Ishikawa (cell line): Measurements from ENCODE around the gene ATOH7.
A peak's percentile ranks its signal among the peaks of the same experiment; 100 is the strongest.

ENCODE experiments used
- CEBPB ChIP-seq: IDR thresholded peaks from 2 replicates; pipeline ENCODE4 v1.6.1; 2012
- CREB1 ChIP-seq: IDR thresholded peaks from 2 replicates; pipeline ENCODE4 v1.6.1; 2012; ENCODE audit warnings: low read depth
- EGR1 ChIP-seq: IDR thresholded peaks from 2 replicates; pipeline ENCODE4 v1.6.1; 2012
- EP300 ChIP-seq: IDR thresholded peaks from 2 replicates; pipeline ENCODE4 v1.6.1; 2012; ENCODE audit warnings: borderline replicate concordance
- FOXM1 ChIP-seq: IDR thresholded peaks from 2 replicates; pipeline ENCODE4 v1.6.1; 2012; ENCODE audit warnings: low read depth, borderline replicate concordance
- NFIC ChIP-seq: IDR thresholded peaks from 2 replicates; pipeline ENCODE4 v1.6.1; 2012
- RAD21 ChIP-seq: IDR thresholded peaks from 2 replicates; pipeline ENCODE4 v1.6.1; 2012; ENCODE audit warnings: low read depth
- TAF1 ChIP-seq: IDR thresholded peaks from 2 replicates; pipeline ENCODE4 v1.6.1; 2012; ENCODE audit warnings: low read depth, mild to moderate bottlenecking
- TCF12 ChIP-seq: IDR thresholded peaks from 2 replicates; pipeline ENCODE4 v1.6.1; 2012; ENCODE audit warnings: low read depth
- TEAD4 ChIP-seq: IDR thresholded peaks from 2 replicates; pipeline ENCODE4 v1.6.1; 2012
- YY1 ChIP-seq: IDR thresholded peaks from 2 replicates; pipeline ENCODE4 v1.6.1; 2012; ENCODE audit warnings: low read depth
- ZBTB7A ChIP-seq: IDR thresholded peaks from 2 replicates; pipeline ENCODE4 v1.6.1; 2012; ENCODE audit warnings: low read depth
- TF ChIP-seq, protein P1 (sequence below): IDR thresholded peaks from 2 replicates; pipeline ENCODE4 v1.6.1; 2012; ENCODE audit warnings: low read depth, mild to moderate bottlenecking
- TF ChIP-seq, protein P2 (sequence below): IDR thresholded peaks from 2 replicates; pipeline ENCODE4 v1.6.1; 2012
- TF ChIP-seq, protein P3 (sequence below): IDR thresholded peaks from 2 replicates; pipeline ENCODE4 v1.6.1; 2012

The ATOH7 gene

DNA sequence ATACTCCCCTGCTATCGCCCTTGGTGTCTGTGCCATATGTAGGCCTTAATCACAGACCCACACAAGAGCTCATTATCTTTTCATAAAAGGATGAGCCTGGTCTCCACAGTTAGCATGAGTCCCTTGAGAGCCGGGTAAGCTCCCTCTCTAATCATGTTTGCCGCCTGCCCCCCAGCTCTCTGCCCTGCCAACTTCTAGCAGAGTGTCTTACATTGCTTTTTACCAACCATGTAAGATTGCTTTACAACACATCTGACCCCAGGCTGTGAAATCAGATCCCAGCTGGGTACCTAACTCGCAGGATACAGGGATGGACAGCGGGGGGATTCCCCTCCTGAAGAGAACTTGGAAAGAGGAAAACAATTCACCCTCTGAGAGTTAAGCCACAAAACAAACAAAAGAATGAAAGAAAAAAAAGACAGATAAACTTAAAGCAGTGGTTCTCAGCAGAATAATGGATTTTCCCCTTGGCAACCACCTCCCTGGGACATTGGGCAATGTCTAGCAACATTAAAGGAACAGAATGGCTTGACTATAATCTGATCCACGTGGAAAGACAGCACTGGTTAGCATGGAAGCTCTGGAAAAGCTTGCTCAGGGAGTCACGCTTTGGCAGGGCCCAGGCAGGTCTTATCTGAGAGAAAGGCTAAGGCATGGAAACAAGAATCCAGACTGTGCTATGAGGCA is 39.4 kb upstream of the ATOH7 start:
- no peak for TF ChIP-seq TAF1
- no peak for TF ChIP-seq CEBPB
- TF ChIP-seq TEAD4 = no peak
- TF ChIP-seq ZBTB7A = no peak
- no peak for TF ChIP-seq EGR1
- TF ChIP-seq EP300 = no peak
- TF ChIP-seq CREB1 = no peak
- TF ChIP-seq RAD21 = no peak
- no peak for TF ChIP-seq YY1
- TF ChIP-seq, protein P1, sequence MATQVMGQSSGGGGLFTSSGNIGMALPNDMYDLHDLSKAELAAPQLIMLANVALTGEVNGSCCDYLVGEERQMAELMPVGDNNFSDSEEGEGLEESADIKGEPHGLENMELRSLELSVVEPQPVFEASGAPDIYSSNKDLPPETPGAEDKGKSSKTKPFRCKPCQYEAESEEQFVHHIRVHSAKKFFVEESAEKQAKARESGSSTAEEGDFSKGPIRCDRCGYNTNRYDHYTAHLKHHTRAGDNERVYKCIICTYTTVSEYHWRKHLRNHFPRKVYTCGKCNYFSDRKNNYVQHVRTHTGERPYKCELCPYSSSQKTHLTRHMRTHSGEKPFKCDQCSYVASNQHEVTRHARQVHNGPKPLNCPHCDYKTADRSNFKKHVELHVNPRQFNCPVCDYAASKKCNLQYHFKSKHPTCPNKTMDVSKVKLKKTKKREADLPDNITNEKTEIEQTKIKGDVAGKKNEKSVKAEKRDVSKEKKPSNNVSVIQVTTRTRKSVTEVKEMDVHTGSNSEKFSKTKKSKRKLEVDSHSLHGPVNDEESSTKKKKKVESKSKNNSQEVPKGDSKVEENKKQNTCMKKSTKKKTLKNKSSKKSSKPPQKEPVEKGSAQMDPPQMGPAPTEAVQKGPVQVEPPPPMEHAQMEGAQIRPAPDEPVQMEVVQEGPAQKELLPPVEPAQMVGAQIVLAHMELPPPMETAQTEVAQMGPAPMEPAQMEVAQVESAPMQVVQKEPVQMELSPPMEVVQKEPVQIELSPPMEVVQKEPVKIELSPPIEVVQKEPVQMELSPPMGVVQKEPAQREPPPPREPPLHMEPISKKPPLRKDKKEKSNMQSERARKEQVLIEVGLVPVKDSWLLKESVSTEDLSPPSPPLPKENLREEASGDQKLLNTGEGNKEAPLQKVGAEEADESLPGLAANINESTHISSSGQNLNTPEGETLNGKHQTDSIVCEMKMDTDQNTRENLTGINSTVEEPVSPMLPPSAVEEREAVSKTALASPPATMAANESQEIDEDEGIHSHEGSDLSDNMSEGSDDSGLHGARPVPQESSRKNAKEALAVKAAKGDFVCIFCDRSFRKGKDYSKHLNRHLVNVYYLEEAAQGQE = no peak
- no peak for TF ChIP-seq NFIC
- TF ChIP-seq, protein P2, sequence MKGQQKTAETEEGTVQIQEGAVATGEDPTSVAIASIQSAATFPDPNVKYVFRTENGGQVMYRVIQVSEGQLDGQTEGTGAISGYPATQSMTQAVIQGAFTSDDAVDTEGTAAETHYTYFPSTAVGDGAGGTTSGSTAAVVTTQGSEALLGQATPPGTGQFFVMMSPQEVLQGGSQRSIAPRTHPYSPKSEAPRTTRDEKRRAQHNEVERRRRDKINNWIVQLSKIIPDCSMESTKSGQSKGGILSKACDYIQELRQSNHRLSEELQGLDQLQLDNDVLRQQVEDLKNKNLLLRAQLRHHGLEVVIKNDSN = no peak
- TF ChIP-seq, protein P3, sequence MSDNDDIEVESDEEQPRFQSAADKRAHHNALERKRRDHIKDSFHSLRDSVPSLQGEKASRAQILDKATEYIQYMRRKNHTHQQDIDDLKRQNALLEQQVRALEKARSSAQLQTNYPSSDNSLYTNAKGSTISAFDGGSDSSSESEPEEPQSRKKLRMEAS = no peak
- TF ChIP-seq TCF12 = no peak
- no peak for TF ChIP-seq FOXM1

DNA sequence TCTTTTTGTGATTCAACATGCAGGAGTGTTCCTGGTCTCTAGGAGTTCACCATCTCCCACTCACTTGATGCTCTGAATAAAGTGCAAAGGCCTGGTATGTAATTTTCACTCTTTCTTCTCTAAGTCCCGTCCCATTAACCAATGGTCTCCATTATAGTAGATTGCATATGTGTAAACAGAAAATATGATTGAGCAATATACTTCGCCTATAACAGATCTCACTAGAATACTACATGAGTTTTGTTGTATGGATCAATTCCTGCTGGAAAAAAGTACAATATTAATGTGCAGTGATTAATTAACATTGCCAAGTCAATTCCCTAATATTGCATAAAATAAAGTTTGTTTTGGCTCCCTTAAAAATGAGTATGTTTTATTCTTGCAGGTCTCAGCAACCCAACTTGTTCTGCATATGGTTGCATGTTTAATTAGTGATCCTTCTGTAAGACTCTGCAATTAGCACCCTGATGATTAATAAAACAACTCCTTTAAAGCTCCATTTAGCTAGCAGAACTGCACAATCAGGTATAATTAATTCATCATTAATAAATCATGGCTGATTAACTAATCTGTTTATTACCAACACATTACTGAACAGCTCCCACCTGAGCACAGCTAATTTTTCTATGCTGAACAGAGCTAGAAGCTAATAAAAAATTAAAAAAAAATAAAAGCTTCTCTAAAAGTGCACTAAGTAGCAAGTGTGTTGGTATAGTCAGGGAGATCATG is 37.8 kb upstream of the ATOH7 start:
- TF ChIP-seq NFIC (no peak), YY1 (no peak), RAD21 (no peak), TEAD4 (no peak), TAF1 (no peak), FOXM1 (no peak)
- TF ChIP-seq, protein P2 = no peak
- TF ChIP-seq, protein P3 = no peak

DNA sequence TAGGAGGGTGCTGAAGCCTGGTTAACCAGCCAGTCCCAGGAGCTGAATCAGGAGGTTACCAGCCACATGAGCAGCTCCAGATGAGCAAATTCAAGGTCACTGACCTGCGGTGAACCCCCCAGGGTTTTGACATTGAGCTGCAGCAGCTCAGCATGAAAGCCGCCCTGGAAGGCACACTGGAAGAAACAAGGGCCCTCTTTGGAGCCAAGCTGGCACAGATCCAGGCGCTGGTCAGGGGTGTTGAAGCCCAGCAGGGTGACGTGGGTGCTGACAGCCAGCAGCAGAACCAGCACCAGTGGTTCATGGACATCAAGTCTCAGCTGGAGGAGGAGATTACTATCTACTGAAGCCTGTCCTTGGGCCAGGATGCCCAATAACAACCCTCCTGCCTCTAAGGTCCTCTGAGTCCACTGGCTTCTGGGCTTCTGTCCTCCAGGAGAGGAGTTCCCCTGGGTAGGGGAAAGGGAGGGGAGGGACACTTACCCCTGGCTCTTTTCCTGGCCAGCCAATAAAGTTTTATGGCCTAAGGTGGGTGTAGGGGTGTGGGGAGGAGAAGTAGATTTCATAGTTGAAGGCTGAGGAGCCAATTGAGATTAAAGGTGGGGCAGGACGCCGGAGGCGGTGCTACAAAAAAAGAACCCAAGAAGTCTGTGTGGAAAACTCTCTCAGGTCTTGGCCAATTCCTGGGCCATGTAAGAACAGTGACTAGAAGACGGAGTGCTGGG is 29.4 kb upstream of the ATOH7 start:
- peak; percentile 44 for TF ChIP-seq CEBPB
- TF ChIP-seq, protein P2 = peak; percentile 37
- peak; percentile 48; the same call in 1 of the 2 replicates for TF ChIP-seq TEAD4
- peak; percentile 55; the same call in 1 of the 2 replicates for TF ChIP-seq FOXM1
- peak; percentile 96 for TF ChIP-seq NFIC
- peak; percentile 72 for TF ChIP-seq EP300
- TF ChIP-seq EGR1 = no peak
- TF ChIP-seq, protein P3 = peak; percentile 53
- TF ChIP-seq, protein P1 = no peak
- 0 out of 2 replicates have a peak, but pooled peaks have one; percentile 46 for TF ChIP-seq ZBTB7A
- no peak for TF ChIP-seq RAD21
- no peak for TF ChIP-seq TAF1
- TF ChIP-seq YY1 = no peak
- TF ChIP-seq CREB1 = no peak
- peak; percentile 83 for TF ChIP-seq TCF12

DNA sequence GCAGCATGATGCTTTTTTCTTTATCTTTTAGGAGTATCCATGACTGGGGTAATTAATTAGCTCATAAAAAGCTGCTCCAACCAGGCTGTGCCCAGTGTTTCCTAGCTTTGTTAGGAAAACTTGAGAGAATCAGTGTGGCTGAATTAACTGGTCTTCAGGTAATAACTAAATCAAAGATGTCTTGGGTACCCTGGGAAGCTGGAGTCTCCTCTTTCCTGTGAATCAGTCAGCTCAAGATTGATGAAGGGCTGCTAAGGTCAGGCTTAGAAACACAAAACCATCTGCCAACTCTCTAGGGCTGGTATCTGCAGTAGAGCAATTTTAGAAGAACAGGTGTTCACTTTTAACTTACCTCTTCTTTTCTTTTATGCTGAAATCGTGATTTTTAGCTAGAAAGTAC is 21.4 kb upstream of the ATOH7 start:
- no peak for TF ChIP-seq NFIC
- no peak for TF ChIP-seq CREB1
- TF ChIP-seq, protein P2 = no peak
- no peak for TF ChIP-seq RAD21
- no peak for TF ChIP-seq EP300
- TF ChIP-seq, protein P1 = no peak
